ENCODE results near the gene LRRC59. TPM values are rescaled to one million over a fixed set of nuclear protein-coding genes. Genes with fewer than 3 reads are reported as not detected.
A peak's percentile ranks its signal among the peaks of the same experiment; 100 is the strongest.

LRRC59 gene
- total and polyA plus RNA-seq, 2 of the 13 experiments (the other 11 are each of a cell fraction or from before 2014, with no cell fraction given) = 87.3 to 222 TPM

DNA sequence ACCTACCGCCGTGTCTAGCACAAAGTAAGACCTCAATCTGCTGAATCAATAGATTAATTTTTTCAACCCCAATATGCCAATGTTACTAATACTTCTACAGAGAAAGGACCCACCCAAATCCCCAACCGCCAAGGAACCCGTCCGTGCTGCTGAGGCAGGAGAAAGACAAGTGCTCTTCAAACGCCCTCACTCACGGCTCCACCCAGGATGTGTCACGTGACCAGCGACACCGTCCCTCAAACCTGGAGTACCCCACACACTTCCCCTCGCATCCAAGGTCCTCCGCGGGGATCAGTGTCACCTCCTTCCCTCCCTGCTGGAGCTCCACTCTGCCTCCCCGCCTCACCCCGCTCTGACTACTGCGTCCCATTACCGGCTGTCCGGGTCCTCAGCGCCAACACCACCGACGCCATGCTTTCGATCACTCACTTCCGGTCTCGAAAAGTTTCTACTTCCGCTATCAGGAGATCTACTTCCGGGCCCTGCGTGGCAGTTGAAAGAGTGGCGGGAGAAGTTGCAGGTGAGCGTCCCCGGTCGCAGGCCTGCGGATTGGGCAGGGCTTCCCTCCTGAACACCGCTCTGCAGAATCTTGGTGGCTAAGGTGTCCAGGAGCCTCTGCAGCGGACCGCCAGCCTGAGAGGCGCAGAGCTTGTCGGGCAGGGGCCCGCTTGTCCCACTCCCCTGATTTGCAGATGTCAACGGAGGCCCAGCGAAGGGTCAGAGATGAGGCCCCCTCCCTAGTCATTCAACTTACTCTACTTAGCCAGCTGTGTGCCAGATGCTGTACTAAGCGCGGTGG is 24.4 kb downstream of the LRRC59 start, which contains the start of the genes EME1 and MRPL27 (continued):
- TF ChIP-seq, protein P1, sequence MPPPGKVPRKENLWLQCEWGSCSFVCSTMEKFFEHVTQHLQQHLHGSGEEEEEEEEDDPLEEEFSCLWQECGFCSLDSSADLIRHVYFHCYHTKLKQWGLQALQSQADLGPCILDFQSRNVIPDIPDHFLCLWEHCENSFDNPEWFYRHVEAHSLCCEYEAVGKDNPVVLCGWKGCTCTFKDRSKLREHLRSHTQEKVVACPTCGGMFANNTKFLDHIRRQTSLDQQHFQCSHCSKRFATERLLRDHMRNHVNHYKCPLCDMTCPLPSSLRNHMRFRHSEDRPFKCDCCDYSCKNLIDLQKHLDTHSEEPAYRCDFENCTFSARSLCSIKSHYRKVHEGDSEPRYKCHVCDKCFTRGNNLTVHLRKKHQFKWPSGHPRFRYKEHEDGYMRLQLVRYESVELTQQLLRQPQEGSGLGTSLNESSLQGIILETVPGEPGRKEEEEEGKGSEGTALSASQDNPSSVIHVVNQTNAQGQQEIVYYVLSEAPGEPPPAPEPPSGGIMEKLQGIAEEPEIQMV (CRISPR knock-in tag; IDR thresholded peaks at IDR 0.05; ENCODE audit: low read depth) = peak; percentile 86
- TF ChIP-seq ZBTB7A (CRISPR knock-in tag; IDR thresholded peaks at IDR 0.05) (no peak), MIXL1 (CRISPR knock-in tag; IDR thresholded peaks at IDR 0.05) (peak; percentile 83; the same call in 1 of the 2 replicates), SP2 (CRISPR knock-in tag; IDR thresholded peaks at IDR 0.05) (peak; percentile 77), NR1H2 (CRISPR knock-in tag; IDR thresholded peaks at IDR 0.05; ENCODE audit: borderline replicate concordance, low read depth) (no peak), ZNF605 (CRISPR knock-in tag; IDR thresholded peaks at IDR 0.05) (peak; percentile 98), HOXA5 (CRISPR knock-in tag; IDR thresholded peaks at IDR 0.05) (peak; percentile 87; the same call in 1 of the 2 replicates), ZNF12 (CRISPR knock-in tag; IDR thresholded peaks at IDR 0.05) (peak; percentile 58; the same call in 1 of the 2 replicates), KLF12 (CRISPR knock-in tag; IDR thresholded peaks at IDR 0.05; ENCODE audit: borderline replicate concordance) (no peak), ATAD3A (CRISPR knock-in tag; IDR thresholded peaks at IDR 0.05) (no peak)
- TF ChIP-seq, protein P2, sequence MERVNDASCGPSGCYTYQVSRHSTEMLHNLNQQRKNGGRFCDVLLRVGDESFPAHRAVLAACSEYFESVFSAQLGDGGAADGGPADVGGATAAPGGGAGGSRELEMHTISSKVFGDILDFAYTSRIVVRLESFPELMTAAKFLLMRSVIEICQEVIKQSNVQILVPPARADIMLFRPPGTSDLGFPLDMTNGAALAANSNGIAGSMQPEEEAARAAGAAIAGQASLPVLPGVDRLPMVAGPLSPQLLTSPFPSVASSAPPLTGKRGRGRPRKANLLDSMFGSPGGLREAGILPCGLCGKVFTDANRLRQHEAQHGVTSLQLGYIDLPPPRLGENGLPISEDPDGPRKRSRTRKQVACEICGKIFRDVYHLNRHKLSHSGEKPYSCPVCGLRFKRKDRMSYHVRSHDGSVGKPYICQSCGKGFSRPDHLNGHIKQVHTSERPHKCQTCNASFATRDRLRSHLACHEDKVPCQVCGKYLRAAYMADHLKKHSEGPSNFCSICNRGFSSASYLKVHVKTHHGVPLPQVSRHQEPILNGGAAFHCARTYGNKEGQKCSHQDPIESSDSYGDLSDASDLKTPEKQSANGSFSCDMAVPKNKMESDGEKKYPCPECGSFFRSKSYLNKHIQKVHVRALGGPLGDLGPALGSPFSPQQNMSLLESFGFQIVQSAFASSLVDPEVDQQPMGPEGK (CRISPR knock-in tag; IDR thresholded peaks at IDR 0.05) = peak; percentile 47; the same call in 1 of the 2 replicates
- TF ChIP-seq, protein P3, sequence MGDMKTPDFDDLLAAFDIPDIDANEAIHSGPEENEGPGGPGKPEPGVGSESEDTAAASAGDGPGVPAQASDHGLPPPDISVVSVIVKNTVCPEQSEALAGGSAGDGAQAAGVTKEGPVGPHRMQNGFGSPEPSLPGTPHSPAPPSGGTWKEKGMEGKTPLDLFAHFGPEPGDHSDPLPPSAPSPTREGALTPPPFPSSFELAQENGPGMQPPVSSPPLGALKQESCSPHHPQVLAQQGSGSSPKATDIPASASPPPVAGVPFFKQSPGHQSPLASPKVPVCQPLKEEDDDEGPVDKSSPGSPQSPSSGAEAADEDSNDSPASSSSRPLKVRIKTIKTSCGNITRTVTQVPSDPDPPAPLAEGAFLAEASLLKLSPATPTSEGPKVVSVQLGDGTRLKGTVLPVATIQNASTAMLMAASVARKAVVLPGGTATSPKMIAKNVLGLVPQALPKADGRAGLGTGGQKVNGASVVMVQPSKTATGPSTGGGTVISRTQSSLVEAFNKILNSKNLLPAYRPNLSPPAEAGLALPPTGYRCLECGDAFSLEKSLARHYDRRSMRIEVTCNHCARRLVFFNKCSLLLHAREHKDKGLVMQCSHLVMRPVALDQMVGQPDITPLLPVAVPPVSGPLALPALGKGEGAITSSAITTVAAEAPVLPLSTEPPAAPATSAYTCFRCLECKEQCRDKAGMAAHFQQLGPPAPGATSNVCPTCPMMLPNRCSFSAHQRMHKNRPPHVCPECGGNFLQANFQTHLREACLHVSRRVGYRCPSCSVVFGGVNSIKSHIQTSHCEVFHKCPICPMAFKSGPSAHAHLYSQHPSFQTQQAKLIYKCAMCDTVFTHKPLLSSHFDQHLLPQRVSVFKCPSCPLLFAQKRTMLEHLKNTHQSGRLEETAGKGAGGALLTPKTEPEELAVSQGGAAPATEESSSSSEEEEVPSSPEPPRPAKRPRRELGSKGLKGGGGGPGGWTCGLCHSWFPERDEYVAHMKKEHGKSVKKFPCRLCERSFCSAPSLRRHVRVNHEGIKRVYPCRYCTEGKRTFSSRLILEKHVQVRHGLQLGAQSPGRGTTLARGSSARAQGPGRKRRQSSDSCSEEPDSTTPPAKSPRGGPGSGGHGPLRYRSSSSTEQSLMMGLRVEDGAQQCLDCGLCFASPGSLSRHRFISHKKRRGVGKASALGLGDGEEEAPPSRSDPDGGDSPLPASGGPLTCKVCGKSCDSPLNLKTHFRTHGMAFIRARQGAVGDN (CRISPR knock-in tag; IDR thresholded peaks at IDR 0.05) = peak; percentile 99
- TF ChIP-seq, protein P4, sequence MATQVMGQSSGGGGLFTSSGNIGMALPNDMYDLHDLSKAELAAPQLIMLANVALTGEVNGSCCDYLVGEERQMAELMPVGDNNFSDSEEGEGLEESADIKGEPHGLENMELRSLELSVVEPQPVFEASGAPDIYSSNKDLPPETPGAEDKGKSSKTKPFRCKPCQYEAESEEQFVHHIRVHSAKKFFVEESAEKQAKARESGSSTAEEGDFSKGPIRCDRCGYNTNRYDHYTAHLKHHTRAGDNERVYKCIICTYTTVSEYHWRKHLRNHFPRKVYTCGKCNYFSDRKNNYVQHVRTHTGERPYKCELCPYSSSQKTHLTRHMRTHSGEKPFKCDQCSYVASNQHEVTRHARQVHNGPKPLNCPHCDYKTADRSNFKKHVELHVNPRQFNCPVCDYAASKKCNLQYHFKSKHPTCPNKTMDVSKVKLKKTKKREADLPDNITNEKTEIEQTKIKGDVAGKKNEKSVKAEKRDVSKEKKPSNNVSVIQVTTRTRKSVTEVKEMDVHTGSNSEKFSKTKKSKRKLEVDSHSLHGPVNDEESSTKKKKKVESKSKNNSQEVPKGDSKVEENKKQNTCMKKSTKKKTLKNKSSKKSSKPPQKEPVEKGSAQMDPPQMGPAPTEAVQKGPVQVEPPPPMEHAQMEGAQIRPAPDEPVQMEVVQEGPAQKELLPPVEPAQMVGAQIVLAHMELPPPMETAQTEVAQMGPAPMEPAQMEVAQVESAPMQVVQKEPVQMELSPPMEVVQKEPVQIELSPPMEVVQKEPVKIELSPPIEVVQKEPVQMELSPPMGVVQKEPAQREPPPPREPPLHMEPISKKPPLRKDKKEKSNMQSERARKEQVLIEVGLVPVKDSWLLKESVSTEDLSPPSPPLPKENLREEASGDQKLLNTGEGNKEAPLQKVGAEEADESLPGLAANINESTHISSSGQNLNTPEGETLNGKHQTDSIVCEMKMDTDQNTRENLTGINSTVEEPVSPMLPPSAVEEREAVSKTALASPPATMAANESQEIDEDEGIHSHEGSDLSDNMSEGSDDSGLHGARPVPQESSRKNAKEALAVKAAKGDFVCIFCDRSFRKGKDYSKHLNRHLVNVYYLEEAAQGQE (IDR thresholded peaks at IDR 0.05; ENCODE audit: borderline replicate concordance in 1 of 2, low read depth in 1 of 2, low read length in 2 of 2) = peak in 1 of 2 experiments; percentile 74; a peak in 1 of 4 replicates
- TF ChIP-seq, protein P5, sequence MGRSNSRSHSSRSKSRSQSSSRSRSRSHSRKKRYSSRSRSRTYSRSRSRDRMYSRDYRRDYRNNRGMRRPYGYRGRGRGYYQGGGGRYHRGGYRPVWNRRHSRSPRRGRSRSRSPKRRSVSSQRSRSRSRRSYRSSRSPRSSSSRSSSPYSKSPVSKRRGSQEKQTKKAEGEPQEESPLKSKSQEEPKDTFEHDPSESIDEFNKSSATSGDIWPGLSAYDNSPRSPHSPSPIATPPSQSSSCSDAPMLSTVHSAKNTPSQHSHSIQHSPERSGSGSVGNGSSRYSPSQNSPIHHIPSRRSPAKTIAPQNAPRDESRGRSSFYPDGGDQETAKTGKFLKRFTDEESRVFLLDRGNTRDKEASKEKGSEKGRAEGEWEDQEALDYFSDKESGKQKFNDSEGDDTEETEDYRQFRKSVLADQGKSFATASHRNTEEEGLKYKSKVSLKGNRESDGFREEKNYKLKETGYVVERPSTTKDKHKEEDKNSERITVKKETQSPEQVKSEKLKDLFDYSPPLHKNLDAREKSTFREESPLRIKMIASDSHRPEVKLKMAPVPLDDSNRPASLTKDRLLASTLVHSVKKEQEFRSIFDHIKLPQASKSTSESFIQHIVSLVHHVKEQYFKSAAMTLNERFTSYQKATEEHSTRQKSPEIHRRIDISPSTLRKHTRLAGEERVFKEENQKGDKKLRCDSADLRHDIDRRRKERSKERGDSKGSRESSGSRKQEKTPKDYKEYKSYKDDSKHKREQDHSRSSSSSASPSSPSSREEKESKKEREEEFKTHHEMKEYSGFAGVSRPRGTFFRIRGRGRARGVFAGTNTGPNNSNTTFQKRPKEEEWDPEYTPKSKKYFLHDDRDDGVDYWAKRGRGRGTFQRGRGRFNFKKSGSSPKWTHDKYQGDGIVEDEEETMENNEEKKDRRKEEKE (IDR thresholded peaks at IDR 0.05) = no peak

Measured in HepG2 (cell line).